GM12891 (cell line): ENCODE measurements around the gene SNPH.

Experiments
- PAX5 ChIP-seq: IDR thresholded peaks from 2 replicates; pipeline ENCODE4 v1.6.1; 2011; ENCODE audit warnings: low read length, moderate library complexity, mild to moderate bottlenecking; ENCODE audit not compliant: insufficient read depth, severe bottlenecking
- POLR2A ChIP-seq: IDR thresholded peaks from 2 replicates; pipeline ENCODE4 v1.6.1; 2011; ENCODE audit warnings: low read depth, low read length, control low read depth
- POLR2AphosphoS5 ChIP-seq: IDR thresholded peaks from 2 replicates; pipeline ENCODE4 v1.6.1; 2011; ENCODE audit warnings: low read depth, low read length, control low read depth
- TAF1 ChIP-seq: IDR thresholded peaks from 2 replicates; pipeline ENCODE4 v1.6.1; 2011; ENCODE audit warnings: low read depth, low read length, control low read depth

- TF ChIP-seq POLR2AphosphoS5 (no peak), POLR2A (no peak), PAX5 (no peak), TAF1 (no peak)
Observed at GRCh38 chr20:1312308-1312707, 46.2 kb downstream of the SNPH start.
